NAMALWA (cell line): ENCODE measurements around the gene PLA2G6.
"Not testable (repeated sequence)": the region's sequence is repeated elsewhere in the genome, so short reads cannot be mapped to it uniquely, and the experiment has no call there.

Experiments
- DNase-seq: peaks from one replicate; pipeline ENCODE4 v3.0.0-alpha.2; 2015; ENCODE audit warnings: low spot score

Gene PLA2G6

DNA sequence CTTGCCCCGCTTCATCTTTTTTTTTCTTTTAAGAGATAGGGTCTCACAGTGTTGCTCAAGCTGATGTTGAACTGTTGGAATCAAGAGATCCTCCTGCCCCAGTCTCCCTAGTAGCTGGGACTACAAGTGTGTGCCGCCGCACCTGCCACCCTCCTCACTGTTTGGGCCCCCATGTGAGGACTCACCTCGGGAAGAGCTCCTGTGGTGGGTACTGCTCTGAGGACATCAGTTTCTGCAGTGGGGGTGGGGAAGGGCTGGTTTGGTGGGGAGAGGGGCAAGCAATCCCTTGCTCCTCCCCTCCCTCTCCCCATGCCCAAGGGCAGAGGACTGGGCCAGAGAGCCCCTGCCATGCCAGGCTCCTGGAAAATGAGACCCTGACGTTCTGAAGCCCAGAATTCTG is 96.1 kb downstream of the PLA2G6 start:
- DNase-seq, result no peak

DNA sequence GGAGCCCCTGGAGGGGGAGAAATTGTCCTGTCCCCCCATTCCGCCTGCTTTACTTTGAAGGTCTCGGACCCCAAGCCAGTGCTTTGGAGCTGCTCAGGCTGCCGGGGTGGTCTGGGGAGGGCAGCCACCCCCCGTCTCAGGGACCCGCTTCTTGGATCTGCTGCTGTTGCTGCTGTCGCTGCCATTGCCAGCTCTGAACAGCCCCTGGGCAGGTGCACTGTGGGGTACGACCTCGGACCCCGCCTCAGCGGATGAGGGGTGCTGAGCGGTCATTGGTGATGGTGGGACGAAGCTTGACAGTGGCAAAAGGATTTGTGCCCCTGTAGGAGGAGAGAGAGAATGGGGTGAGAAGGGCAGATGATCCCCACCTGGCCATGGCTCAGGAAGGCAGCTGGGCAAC is 96.6 kb downstream of the PLA2G6 start:
- no peak for DNase-seq

DNA sequence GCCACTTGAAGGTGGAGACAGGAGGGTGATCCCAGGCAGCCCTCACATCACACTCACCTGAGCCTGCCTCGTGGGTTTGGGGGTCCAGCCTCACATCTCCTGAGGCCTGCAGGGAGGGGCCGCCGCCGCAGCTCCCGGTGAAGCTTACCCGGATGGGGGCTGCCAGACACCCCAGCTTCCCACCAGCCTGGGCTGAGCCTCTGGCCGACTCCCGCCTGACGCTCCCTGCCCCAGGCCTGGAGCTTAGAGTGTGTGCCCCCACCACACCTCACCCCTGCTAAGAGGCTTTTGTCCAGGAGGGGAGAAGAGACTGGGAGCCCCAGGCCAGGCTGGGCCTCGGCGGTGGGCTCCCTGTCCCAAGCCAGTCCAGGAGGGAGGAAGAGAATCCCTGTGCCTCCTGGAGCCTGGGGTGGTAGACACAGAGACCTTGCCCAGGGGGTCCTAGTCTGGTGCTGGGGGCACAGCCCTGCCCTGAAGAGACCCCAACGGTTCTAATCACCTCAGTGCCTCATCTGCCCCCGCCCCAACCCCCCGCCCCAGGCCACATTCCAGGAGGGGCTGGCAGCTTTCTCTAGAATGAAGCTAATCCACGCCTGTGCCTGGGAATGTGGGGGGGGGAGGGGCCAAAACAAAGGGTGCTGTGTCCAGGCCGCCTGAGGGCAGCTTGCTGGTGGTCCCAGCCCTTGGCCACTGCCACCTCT is 97.5 kb downstream of the PLA2G6 start, which contains the start of gene SLC16A8:
SLC16A8 (minus strand) TSS at position 254 of the 701 bp plus-strand sequence. CDS start 1,311 bp downstream, outside the sequence.
- no peak for DNase-seq

DNA sequence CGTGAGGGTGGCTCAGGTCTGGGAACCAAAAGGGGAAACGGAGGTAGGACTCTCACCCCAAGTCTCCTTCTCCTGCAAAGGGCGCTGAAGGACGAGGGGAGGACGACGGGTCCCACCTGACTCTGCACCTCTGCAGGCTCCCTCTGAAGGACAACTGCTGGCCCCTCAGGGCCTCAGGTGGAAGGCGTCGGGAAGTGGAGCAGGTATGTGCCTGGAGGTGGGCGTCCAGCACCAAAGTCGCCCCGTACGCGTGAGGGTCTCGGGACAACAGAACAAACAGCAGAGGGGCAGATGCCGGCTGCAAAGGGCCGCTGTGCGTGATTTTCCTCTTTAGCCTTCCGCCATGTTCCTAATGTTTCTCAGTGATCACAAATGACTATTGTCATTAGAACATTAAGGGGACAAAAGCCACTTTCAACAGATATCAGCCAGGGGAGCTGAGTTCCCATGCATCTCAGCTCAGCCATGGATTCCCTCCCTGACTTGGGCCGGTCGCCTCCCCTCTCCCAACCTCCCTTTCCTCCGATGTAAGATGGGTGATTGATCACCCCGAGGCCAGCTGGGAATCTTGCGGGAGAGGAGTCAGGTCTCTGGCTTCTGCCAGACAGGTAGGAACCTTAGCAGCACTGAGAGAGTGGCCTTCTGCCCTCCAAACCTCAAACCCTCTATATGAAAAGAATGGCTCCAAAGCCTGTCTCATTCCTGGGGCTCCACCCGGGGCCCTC is 98.5 kb downstream of the PLA2G6 start:
- no peak for DNase-seq

DNA sequence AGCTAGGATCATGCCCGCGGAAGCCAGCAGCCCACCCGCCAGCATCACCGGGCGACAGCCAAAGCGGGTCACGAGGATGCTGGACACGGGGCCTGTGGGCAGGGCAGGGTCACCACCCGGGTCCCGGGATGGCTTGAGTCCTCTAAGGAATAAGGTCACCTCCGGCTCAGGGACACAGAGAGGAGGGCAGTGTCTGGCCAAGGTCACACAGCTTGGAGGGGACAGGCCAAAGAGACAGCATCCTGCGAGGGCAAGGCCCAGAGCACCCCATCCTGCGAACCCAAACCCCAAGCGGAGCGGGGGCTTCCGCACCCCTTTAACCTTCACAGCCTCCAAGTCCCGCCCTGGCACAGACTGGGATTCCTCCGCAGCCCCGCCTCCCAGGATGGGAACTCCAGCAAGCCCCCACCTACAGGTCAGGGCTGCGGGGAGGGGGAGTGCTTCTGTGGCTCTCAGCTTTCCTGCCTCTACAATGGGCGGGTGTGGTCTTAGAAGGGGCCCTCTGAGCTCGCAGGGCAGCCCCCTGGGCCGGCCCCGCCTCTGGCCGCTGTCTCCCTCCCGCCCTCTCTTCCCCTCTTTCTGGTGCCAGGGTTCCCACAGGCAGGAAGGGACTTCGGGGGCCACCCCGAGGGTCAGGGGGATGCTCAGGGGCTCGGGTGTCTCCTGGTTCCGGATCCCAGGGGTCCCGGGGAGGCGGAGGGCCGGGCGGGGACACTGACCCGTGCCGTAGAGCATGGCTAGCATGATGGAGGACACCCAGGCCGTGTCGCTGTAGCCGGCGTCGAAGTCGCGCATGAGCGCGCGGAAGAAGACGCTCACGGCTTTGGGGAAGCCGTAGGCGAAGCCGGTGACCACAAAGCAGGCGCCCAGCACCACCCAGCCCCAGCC is 99.4 kb downstream of the PLA2G6 start:
- no peak for DNase-seq

DNA sequence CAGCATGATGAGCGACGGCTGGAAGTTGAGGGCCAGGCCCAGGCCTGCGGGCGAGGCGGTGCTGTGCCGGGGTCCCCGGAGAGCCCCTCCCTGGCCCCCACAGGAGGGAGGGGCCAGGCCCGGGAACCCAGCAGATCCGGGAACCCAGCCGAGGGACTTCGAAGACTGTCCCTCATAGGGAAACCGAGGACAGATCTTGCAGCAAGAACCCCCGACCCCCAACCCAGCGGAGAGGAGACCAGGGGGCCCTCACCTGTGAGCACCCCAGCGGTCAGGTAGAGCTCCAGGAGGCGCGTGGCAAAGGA is 100.0 kb downstream of the PLA2G6 start:
- no peak for DNase-seq

DNA sequence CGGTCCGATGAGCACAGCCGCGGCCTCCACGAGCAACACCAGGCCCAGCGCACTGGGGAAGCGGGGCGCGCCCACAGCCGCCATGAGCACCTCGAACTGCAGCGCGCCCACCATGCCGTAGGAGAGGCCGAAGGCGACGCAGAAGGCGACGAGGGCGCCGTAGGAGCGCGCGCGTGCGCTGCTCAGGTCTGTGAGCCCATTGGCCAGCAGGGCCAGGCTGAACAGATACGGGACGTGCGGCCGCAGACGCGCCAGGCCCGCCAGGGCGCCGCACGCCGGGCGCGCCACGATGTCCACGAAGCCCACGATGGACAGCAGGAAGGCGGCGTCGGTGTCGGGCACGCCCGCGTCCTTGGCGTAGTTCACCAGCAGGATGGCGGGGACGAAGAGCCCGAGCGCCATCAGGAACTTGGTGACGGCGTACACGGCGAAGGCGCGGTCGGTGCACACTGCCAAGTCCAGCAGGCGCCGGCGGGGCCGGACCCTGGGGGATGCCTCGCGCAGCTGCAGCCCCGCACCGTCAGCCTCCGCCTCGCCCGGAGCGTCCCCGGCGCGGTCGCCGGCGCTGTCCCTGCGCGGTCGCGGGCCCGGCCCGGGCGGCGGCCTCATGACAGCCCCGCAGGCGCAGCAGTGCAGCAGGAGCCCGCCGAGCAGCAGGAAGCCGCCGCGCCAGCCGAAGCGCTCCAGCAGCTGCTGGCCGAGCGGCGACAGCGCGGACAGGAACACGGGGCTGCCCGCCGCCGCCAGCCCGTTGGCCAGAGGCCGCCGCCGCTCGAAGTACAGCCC is 100.6 kb downstream of the PLA2G6 start:
- no peak for DNase-seq

DNA sequence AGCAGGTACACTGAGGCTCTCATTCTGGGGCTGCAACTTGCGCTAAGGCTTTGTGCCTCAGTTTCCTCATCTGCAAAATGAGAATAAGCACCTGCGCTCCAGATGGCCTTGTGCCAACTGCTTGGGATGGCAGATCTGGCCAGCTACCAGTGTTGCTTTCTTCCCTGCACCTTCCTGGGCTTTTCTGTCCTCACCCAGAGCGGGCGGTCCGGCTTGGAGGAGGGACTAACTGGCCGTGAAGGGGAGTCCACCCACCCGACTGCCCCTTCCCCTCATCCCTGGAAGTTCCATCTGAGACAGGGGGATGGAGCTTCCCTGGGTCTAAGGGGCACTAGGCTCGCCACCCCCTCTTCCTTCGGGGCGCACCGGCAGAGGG is 101.2 kb downstream of the PLA2G6 start:
- no peak for DNase-seq

DNA sequence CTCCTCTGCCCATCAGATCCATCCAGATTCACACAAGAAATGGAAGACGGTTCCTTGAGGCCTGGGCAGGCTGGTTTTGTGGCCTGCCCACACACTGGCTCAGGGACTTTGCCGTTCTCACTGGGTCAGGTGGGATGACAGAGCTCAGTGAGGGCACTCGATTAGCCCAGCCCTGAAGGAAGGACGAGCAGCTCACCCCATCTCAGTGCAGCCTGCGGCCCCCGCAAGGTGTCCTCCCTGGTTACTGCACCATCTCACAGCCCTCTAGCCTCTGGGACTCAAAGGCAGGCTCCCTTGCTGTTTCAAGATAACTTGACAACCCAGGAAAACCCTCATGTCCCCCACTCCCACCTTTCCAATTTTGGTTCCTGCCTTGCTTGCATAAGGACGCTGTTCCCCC is 101.8 kb downstream of the PLA2G6 start:
- DNase-seq, result no peak

DNA sequence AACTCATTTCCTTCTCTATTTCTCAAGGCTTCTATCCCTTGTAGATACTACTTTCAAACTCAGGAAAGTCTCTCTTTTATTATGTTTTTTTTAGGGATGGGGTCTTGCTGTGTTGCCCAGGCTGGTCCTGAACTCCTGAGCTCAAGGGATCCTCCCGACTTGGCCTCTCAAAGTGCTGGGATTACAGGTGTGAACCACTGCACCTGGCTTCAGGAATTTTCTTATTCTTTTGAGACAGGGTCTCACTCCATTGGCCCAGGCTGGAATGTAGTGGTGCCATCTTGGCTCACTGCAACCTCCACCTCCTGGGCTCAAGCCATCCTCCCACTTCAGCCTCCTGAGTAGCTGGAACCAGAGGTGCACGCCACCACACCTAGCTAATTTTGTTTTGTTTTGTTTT is 102.4 kb downstream of the PLA2G6 start:
- DNase-seq, result not testable (repeated sequence)

DNA sequence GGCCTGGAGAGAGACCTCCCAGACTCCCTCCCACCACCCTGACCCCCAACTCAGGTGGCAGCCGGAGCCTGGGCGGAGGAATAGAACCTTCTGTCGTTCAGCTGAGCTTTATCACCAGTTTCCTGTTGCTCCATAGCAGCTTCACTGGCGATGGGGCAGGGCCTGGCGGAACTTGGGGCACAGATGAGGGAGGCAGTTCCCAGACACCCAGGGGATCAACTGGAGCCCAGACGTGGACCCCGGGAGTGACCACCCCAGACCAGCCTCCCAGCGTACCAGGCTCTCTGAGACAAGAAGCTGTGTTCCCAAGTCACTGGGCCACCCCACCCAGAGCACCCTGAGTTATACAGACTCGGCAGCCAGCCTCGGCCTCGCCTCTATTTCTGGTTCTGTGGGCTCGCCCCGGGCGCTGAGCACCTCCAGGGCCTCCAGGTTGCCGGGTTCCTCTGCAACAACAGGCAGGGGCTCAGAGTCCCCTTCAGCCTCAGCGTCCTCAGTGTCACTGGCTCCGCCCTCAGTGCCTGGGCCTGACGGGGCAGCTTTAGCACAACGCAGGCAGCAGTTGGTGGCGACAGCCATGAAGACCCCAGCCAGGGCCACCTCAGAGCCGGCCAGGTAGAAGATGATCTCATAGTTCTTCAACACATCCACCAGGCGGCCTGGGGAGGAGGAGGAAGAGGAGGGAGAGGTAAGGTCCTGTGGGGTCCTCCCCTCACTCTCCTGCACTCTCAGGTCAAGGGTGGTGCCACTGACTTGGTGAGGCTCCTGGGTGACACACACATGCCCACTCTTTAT is 103.4 kb downstream of the PLA2G6 start:
- DNase-seq, result no peak

DNA sequence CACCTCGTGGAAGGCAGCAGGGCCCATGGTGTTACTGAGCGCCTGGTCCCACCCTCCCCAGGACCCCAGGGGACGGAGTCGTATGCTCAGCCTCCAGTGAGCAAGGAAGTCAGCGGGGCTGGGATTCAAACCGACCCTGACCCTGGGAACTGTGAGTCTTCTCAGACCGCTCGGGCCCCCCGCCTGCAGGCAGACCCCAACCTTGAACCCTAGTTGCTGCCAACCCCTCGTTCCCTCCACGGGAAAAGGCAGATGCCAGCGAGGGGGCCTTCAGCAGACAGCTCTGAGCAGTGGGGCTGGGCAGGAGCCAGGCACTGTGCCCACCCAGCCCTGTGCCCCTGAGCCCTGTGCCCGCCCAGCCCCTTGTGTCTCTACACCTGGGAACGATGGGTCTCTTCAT is 104.0 kb downstream of the PLA2G6 start:
- no peak for DNase-seq

DNA sequence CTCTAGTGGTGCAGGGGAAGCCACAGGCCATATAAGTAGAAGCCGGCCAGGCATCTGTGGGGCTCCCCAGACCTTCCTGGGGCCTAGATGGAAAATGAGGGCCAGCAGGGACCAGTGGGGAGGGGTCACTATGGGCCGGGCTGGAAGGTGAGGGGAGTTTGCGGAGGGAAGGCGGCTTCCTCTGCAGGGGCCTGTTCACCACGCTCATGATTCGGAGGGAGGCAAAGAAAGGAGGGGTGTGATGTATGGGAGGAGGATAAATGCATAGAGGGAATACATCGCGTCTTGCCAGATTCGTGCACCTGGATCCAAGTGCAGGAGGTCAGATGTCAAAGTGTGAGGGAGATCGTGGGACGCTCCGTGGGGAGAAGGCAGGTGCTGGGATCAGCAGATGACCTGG is 104.5 kb downstream of the PLA2G6 start:
- DNase-seq, result no peak

DNA sequence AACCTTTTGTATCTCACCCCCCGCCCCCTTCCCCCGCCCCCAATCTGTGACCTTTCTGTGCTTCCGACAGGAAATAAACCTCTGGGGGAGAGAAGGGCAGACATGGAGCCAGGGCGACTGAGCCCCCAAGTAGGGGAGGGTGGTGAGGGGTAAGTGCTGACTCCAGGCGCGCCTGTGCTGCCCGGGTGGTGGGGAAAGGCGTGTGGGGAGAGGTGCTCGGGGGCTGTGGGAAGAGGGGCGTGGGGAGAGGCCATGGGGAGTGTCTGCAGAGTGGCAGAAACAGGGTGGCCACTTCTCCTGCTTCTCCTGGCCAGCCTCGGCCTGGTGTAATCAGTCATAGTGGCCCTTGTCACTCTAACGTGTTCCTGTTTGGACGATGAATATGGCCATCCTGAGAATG is 105.7 kb downstream of the PLA2G6 start:
- no peak for DNase-seq

DNA sequence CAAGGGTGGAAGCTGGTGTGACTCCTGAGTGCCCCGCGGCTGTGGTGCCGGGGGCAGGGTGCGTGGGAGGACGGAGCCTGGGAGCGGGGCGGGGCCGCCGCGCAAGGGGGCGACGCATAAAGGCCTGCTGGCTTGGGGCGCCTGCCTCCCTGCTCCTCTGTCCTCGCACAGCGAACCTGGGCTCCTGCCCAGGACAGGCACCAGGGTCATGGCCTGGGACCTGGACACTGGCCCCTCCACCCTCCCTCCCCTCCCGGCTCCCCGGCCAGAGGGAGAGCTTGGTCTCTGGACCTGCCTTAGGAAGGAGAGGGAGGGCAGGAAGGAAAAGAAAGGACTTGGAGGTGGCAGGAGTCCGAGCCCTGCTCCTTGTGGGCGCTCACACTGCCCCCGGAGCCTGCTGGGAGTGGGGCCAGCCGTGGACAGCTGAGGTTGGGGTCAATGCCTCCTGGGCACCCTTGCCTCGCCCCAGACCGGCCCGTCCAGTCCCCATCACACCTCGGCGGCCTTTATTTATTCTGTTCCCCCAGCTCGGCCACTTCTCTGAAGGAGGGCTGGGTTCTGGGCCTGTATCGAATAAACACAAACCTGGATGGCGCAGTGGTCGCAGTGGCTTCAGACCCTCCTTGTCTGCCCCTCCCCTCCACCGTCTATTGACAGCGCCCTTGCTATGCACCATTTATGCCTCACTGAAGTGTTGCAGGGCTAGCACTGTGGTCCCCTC is 106.4 kb downstream of the PLA2G6 start:
- DNase-seq, result no peak

DNA sequence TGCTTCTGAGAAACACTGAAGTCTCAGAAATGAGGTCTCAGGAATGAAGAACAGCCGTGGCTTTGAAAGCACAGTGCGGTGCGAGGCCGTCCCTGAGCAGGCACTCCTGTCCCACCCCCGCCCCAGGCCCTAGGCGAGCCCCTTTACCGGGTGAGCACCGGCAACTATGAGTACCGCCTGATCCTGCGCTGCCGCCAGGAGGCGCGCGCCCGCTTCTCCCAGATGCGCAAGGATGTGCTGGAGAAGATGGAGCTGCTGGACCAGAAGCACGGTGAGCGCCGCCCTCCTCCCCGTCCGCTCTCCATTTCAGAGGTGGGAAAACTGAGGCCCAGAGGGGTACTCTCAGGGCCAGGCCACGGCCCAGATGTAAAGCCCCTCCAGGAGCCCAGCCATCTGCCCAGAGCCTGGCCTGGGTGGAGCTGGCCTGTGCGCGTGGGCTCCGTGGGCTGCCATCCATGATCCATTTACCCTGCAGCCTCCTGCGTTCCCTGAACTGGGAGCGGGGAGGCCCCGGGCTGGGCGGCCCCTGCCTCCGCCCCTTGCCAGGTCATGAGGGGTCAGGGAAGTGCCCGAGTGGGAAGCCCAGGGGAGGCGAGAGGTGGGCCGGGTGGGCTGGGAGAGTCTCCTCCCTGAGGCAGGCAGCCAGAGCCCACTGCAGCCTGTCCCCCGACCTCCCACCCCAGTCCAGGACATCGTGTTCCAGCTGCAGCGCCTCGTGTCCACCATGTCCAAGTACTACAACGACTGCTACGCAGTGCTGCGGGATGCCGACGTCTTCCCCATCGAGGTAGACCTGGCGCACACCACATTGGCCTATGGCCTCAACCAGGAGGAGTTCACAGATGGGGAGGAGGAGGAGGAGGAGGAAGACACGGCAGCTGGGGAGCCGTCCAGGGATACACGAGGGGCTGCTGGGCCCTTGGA is 107.2 kb downstream of the PLA2G6 start:
- no peak for DNase-seq

DNA sequence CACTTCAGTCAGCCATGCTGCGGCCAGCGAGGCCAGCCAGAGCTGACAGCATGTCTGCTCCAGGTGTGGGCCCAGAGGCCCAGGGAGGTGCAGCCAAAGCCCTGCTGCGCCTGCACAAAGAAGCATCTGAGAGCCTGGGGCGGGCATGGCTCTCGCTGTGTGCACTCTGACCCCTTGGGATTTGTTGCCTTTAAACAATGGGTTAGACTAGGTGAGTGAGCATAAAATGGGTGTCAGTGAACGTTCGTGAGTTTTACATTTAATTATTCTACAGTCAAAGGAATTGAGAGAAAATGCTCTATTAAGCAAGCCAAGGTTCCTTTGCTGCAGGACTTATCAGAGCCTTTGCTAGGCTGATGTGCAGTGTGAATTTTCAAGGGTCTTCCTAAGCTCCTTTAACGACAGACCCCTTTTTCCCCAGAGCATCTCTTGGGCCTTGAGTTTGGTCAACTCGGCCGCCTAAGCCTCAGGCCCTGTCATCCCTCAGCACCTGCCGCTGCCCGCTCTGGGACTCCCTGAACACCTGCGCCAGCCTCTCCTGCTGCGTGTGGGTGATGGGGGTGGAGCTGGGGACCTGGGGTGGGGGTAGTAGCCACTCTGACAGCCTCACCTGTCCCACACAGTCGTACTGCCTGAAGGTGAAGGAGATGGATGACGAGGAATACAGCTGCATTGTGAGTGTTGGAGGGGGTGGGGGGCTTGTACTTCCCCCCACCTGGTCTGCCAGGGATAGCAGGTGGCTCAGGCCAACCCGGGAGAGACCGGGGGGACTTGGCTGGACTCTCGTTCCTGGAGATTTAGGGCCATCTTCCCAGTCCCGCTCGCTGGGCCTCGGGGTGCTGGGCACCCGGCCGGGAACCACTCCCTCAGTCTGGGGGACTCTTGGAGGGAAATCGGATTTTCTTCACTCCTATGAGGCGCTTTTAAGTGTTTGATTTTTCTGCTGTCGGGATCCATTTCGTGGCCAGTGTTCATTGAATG is 108.2 kb downstream of the PLA2G6 start:
- DNase-seq, result no peak
